ENCODE measurements around the gene CDK16.

GRCh38 chrX:47190445-47191269 is 27.8 kb upstream of the CDK16 start:
- TF ChIP-seq CTCF (conservative IDR thresholded peaks at IDR 0.05 in 1 of 2, IDR thresholded peaks at IDR 0.05 in 1 of 2; ENCODE audit: low read depth in 1 of 2, low read length in 2 of 2) (no peak), EZH2 (IDR thresholded peaks at IDR 0.05; ENCODE audit: low read length, missing control alignments) (no peak)
